Fibroblast of skin of scalp (primary cell): ENCODE measurements around the gene CETN1.
A peak's percentile ranks its signal among the peaks of the same experiment; 100 is the strongest.

Experiments
- DNase-seq: peaks from one replicate; pipeline ENCODE4 v3.0.0-alpha.2; 2013

The CETN1 gene

GRCh38 chr18:623761-624620, 43.8 kb downstream of the CETN1 start:
- DNase-seq: peak; percentile 66

DNA sequence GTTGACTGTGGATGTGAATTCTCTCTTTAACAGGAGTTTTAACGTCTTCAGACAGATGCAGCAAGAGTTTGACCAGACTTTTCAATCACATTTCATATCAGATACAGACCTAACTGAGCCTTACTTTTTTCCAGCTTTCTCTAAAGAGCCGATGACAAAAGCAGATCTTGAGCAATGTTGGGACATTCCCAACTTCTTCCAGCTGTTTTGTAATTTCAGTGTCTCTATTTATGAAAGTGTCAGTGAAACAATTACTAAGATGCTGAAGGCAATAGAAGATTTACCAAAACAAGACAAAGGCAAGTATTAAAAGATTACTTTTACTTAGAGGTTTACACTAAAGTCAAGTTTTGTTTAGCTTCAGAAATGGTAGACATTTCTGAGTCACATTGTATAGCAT, 47.1 kb downstream of the CETN1 start:
- DNase-seq: no peak

DNA sequence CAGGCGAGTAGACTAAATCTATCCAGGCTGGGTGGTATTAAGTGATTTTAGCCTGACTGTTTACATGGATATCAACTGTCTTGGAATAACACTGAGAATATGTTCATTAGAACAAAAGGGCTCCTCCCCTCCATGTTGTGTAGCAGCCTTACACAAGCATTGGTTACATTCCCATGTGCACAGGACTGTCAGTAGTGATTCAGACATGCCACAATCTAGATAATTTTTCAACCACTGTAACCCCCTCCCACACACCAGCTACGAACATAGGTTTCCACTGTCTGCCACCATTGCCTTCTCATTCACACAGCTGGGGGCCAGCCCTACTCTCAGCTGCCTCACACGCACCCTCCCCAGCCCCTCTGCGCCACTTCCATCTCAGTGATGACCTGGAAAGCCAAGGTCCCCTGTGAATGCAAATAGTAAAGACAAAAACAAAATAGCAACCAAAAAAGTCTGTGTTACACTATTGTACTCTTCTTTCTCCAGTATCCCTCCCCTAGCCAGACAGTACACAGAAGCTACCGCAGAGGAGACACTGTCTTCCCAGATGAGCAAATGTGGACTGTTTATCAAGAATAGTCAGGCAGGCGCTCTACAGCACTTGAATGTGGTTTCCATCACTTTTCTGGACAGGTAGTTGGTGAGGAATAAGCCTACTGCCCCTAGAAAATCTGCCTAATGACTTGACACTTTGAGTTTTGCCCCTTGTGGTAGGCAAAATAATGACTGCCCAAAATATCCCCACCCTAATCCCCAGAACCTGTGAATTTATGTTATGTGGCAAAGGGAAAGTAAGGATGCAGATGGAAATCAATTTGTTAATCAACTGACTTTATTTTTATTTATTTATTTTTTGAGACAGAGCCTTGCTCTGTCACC, 49.3 kb downstream of the CETN1 start:
- DNase-seq: no peak

- DNase-seq: no peak
These were observed 51.4 kb downstream of the CETN1 start for GRCh38 chr18:631560-631959.
